ENCODE data around the gene KIRREL3.

Gene KIRREL3

GRCh38 chr11:126438691-126439090, 561.9 kb downstream of the KIRREL3 start:
- DNase-seq (ENCODE audit: low read depth) = no peak

DNA sequence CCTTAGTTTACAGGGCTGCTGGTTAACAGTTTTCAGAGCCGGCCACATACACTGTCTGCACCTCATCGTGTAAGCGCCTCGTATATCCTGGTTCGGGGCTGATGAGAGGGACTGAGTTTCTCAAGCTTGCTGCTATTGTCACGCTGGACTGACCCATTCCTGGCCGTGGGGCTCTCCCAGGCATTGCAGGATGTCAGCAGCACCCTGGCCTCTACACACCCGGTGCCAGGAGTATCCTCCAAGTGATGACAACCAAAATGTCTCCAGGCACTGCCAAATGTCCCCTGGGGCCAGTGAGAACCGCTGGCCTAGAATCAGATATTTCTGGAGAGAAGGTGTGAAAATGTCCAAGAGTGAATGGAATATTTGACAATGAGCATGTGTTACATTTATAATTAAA, 562.3 kb downstream of the KIRREL3 start:
- no peak for DNase-seq (ENCODE audit: low read depth)

DNA sequence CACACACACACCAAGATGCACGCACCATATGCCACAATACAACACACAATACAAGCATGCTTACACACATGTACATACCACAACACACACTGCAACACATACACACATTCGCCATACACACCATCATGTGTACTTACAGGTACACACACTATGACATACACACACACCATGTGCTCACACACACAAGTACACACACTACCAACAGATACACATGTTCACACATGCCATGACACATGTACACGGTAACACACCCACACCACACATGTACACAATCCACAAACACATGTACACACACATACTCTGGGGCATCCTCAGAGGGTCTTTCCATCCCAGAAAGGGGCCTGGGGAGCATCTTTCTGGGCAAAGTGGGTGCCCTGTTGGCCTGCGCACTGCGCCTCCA, 562.8 kb downstream of the KIRREL3 start:
- no peak for DNase-seq (ENCODE audit: low read depth)

- no peak for DNase-seq (ENCODE audit: low read depth)
Measured at GRCh38 chr11:126436209-126436755, 564.3 kb downstream of the KIRREL3 start.

DNA sequence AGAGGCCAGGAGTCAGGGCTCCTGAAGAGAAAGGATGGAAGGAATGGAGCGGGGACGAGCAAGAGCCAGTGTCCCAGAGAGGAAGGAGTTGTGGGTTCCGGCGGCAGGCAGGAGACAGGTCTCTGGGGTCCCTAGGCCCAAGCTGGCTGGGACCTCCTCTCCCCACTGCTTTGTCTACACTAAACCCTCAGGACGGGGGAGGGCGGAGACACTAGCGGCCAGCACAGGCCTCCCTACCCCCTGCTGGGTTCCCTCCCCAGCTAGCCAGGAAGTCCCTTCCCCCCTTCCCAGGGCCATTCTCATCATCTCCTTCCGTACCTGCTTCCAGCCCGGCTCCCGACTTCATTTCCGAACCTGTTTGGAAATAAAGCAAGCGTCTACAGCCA, 565.6 kb downstream of the KIRREL3 start:
- no peak for DNase-seq (ENCODE audit: low read depth)

DNA sequence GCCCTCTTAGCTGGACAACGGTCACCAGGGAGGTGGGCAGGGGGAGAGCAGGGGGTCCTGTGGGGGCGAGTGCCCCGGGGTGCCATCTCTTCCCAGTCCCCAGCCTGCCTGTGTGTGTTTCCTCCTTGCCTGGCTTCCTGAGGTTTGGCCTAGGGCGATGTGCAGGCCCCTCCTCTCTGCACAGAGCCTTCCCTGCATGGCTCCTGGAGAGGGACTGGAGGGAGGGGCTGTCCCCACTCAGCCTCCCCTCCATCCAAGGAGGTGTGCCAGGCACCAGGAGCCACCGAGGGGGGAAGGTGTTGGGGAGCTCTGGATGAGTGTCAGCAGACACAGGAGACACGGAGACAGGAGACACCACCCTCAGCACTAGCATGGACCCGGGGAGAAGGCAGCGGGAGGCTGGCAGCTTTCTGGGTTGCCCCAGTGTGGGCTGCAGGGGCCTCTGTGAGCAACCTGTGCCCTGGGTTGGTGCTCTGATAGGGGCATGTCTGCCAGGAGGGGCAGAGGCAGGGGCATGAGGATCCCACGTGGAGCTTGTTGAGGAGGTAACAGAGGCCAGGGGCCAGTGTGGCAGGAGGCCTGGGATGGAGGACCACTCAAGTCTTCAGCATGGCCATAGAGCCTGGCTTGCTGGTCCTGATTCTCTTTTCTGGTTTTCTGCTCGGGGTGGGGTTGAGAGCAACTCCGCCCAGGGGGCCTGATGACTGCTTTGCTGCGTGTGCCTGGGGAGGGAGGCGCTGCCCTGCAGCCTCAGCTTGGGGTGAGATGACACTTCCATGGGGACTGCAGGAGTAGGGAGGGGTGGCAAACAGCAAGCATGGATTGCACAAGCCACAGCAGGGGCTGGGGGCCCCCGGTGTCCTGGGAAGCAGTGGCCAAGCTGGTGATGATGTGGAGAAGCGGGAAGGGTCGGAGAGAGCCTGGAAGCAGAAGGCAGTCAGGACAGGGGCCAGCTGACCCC, 566.3 kb downstream of the KIRREL3 start:
- no peak for DNase-seq (ENCODE audit: low read depth)

GRCh38 chr11:126433244-126433846, 567.2 kb downstream of the KIRREL3 start:
- DNase-seq (ENCODE audit: low read depth) = no peak

- no peak for DNase-seq (ENCODE audit: low read depth)
Measured at GRCh38 chr11:126432525-126432924, 568.0 kb downstream of the KIRREL3 start.

DNA sequence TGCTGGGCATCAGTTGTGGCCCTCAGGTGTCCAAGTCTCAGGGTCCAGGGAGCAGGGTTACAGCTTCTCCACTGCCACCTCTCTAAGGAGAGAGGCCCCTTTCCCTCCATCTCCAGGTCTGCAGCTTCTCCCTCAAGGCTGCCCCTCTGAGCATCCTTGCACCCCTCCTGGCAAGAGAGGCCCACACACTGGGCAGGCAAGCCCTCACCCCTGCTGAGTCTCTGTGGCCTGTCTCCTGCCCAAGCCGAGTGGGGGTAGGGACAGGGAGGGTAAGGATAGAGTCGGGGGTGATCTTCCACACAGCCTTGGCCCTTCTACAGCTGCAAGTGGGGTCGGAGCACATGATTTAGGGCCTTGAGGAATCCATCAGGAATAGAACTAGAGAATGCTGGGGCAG, 568.5 kb downstream of the KIRREL3 start:
- no peak for DNase-seq (ENCODE audit: low read depth)

DNA sequence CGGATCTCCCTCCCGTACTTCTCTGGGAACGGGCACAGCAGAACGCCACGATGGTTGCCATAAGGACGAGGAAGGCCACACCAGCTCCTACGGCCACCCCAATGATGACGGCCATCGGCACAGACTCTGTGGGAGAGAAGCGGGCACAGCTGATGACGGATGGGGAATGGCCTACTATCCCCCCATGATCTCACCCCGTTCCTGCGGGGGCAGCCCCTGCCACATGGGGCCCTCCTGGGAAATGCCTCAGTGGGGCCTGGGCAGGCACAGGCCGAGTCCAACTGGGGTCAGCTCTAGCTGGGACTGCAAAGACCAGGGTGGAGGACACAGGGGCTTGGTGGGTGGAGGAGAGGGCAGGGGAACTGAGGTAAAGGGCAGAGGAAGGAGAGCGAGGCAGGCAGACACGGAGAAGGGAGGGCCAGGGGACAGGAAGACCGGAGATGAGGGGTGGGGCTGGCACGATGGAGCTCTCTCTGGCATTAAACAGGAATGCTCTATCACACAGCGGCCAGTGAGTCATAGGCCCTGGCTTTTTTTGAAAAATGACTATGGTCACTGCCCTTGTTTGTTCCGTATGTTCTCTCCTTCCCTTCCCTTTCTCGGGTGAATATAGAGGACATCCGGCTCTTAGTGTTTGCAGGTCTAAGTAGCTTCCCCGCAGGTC, 569.0 kb downstream of the KIRREL3 start:
- peak; percentile 46 for DNase-seq (ENCODE audit: low read depth)

- DNase-seq (ENCODE audit: low read depth) = no peak
Measured at GRCh38 chr11:126430581-126431335, 569.8 kb downstream of the KIRREL3 start.

GRCh38 chr11:126426820-126427749, 573.5 kb downstream of the KIRREL3 start:
- DNase-seq (ENCODE audit: low read depth) = no peak

DNA sequence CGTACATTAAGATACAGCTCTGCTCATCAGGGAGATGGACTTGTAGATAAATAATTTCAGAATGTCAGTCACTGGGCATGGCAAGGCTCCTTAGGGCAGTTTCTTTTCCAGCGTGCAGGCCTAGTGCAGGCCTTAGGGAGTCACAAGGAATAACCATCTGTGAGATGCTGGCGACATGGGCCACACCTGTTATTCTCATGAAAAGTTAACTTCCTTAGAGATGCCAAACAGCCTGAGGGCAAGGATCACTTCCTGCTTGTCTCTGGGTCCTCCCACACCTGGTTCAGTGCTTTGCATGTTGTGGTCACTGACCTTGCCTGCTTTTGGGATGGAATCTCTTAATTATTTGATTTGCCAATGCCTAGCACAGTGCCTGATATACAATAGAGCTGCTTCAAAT, 574.5 kb downstream of the KIRREL3 start:
- DNase-seq (ENCODE audit: low read depth) = no peak

- no peak for DNase-seq (ENCODE audit: low read depth)
Measured at GRCh38 chr11:126424471-126425039, 576.0 kb downstream of the KIRREL3 start.

DNA sequence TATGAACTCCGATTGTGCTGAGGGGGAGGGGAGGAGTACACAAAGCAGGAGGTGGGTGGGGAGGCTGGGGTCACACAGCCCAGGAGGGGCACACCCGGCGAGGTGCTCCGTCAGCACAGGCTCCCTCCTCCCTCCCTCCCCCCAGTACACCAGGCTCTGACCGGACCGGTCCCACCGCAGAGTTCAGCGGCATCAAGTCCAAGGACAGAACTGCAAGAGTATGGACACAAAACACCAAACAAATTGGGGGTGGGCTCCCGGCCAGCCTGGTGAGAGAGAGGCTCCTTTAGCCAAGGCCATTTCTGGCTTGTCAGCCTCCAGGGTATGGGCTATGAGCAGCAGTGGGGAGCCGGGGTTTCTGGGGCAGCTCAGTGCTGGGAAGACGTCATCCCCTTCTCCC, 576.8 kb downstream of the KIRREL3 start:
- no peak for DNase-seq (ENCODE audit: low read depth)

GRCh38 chr11:126423154-126423553, 577.4 kb downstream of the KIRREL3 start:
- DNase-seq (ENCODE audit: low read depth) = no peak

GRCh38 chr11:126422446-126422845, 578.1 kb downstream of the KIRREL3 start:
- no peak for DNase-seq (ENCODE audit: low read depth)

DNA sequence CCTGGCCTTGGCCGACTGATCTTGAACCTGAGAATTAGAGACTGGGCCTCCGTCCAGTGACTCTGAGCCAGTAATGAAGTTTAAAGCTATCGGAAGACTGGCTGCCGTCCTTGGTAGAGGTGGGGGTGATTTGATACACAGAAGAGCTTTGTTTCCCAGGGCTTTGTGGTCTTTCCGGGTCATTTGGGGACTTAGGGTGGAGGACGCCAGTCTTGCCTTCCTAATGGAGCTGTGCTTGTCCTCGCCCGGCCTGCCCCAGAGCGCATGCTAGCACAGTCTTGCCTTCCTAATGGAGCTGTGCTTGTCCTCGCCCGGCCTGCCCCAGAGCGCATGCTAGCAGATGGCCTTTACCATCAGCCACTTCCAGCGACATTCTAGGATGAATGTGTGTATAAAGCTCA, 579.3 kb downstream of the KIRREL3 start:
- DNase-seq (ENCODE audit: low read depth) = no peak

DNA sequence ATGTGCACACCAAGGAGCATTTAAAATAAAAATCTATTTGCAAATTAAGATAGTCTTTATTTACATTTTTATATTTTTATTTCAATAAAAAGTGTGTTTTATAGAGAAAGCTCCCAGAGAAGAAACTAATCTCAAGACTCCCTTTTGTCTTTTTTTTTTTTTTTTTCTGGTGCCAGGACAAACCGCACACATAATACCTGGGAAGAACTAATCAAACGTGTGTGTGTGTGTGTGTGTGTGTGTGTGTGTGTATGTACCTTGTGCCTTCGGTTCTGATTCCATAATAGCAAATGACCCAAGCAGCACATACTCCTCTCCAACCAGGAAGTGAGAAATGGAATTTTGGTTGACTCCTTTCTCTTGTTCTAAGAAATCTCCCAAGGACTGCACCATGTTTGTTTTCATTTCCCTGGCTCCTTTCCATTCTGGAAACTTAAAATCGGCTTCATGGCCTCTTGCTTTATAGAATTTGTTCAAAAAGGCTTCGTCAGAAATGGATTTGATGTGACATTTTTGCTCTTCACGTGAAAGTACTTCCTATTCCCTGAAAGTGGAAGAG, 579.8 kb downstream of the KIRREL3 start:
- no peak for DNase-seq (ENCODE audit: low read depth)
